ENCODE data around the gene C18orf63.

C18orf63 gene

DNA sequence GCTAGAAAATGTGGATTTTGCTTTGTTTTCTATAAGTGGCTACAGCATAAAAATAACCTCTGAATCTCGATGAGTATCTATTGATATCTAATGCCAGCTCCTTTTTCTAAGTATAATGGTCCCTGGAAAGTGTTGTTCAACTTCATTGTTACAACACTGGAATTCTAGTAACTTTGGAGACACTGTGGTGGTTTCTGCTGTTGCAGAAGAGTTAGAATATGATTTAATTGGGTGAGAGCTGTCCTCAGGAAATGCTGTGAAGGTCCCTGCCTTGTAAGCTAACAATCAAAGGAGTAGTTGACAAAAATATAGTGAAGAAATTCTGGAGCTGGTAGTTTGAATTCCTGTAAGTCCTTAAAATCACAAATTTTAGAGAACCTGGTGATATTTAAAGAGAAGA, 62.1 kb downstream of the C18orf63 start:
- DNase-seq (ENCODE audit: low read depth), result no peak

DNA sequence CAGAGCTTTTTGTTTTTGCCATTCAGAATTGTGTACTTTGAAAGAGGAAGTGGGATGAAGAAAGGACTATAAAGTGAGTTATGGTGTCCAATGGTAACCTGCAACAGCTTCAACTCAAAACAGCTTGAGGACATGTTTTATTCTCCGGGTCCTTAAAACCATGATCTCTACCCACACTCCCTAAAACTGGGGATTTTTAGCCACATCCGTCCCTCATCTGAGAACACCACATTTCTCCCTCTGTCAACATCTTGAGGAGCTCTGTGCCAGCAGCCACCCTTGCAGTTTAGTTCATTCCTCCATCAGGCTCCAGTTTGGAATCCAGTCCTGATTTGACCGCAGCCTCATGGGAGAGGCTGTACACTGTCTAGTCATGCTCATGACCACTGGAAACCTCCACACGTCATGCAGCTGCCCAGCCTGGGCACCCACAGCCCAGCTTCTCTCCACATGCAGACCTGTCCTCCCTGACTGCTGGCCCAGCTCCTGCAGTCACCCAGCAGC, 62.6 kb downstream of the C18orf63 start:
- DNase-seq (ENCODE audit: low read depth), result no peak

DNA sequence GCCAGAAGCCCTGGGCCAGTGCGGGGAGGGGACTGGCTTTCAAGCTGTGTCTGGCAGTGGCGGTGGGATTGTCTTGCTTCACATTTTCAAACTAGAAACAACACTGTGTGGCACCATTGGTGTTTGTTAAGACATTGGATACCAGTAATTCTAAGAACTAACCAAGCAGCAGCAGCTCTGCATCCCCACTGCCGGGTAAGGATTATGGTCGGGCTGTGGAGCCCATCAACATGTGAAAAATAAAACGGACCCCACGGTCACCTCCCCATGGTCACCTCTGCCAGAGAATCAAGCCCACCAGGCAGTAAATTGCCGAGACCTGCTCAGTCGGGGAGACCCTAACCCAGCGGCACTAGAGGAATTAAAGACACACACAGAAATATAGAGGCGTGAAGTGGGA, 65.3 kb downstream of the C18orf63 start:
- DNase-seq (ENCODE audit: low read depth), result no peak

DNA sequence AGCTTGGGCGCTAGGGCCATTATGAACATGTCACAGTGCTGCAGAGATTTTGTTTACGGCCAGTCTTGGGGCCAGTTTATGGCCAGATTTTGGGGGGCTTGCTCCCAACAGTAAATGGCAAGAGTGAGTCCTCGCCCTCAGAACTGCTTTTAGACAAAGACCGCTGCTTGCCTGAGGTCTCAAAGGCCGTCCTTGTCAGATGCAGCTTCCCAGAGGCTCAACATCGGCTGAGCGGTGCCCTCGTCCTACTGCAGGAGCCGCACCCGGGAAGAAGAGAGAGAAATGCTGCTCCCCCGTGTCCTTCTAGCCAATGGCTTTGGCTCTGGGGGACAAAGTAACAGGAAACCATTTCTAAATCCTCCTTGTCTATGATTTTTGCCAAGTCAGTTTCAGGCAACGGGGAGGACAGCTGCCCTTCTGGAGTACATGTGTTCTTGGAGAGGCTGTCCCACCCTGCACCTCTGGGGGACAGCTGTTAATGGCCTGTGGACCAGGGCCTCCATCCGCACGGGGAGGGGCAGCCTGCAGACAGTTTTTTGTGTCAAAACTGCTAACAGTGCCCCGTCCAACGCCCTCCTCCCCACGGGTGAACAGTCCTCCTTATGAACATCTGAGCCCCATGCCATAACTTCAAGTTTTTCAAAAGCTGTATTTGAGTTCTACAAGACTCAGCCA, 66.1 kb downstream of the C18orf63 start:
- DNase-seq (ENCODE audit: low read depth), result no peak

DNA sequence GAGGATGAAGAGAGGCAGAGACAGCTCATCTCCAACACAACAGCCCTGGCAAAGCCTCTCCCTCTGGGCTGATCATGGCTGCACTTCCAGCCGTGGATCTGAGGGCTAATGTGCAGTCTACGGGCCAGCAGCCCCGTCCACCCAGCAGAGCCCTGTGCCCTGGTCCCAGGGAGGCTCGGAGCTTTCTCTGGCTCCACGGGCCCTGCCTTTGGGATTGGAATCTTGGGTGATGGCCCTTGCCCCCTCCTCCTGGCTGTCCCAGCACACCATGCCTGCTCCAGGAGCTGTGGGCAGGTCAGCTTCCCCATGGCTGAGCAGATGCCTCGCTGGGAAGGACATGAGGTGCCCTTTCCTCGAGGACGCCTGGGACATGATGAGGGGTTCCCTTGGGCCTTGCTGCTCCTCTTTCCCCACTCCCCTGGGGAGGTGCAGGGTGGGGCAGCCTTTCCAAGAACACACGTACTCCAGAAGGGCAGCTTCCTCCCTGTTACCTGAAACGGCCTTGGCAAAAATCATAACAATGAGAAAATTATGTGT, 66.9 kb downstream of the C18orf63 start:
- no peak for DNase-seq (ENCODE audit: low read depth)

DNA sequence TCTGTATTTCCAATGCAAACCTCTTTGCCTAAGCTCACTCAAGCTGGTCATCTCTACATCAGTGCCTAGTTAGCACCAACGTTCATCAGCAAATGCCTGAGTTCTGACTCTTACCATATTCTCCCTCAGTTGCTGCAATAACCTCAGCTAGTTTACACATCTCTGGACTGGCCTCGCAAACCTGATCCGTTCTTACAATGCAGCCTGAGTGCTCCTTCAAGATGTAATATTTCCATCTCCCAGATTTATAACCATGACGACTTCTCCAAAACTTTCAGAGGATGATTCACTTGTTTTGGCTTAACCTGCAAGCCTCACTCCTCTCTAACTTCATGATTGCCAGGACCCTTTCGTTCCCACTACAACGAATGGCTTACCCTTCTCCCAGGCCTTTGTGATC, 71.7 kb downstream of the C18orf63 start:
- DNase-seq (ENCODE audit: low read depth), result no peak

DNA sequence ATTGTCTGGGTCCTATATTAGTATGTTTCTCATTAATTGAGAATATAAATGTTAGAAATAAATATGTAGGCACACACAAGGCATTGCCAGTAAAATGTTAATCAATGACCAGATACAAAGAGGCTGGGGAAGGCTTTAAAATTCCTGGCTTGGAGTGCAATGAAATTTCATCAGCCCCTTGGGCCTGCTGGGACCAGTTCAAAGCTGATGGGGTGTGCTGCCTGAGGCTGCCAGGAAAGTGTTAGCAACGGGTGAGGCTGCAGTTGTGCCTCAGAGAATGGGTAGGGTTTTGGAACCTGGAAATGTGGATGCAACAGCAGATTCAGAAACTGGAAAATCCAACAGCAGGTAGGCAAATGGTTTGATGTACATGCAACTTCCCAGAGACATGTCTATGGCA, 72.6 kb downstream of the C18orf63 start:
- no peak for DNase-seq (ENCODE audit: low read depth)

DNA sequence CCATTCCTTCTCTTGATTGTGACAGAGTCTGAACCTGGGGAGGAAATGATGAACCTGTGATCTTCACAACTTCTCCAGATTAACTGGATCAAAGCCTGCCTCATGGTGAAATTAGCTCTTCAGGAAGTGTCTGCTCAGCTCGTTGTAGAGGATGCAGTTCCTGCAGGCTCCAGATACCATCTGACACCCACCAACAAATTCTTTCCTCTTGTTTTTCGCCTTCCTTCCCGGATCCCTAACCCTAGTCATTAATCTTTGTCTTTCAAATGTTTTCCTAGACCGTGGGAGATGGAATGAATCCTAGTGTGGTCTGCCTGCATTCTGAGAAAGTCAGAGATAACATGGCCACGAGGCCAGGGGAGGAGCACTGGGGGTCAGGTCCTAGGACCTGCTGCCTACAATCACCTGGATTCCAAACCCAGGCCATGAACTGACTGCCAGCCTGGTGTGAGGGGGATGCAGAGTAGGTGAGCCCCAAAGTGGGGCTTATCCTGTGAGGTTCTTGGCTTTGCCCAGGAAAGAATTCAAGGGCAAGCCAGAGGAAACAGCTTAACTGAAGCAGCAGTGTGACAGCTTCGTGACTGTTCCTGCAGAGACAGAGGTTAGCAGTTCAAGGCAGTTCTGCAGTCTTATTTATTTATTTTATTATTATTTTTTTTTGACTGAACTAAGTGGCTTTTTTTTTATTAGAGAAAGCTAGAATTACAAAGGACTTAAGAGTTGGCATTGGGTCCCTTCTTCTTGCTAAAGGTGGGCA, 73.7 kb downstream of the C18orf63 start:
- no peak for DNase-seq (ENCODE audit: low read depth)

DNA sequence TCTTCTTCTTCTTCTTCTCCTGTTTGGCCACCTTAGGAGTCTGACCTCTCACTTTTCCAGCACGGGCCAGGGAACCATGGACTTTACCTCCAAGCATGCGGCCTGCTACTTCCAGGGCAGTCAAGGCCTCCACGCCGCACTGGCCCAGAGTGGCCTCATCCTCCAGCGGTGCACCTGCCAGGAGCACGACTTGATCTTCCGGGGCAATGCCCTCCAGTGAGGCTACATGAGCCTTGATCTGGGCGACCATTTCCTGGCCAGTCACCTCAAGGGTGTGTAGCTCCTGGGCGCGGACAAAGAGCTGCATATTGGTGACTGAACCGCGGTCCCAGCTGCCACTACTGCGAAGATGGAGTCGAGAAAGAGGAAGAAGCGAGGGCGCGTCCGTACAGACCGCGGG, 74.4 kb downstream of the C18orf63 start:
- no peak for DNase-seq (ENCODE audit: low read depth)

DNA sequence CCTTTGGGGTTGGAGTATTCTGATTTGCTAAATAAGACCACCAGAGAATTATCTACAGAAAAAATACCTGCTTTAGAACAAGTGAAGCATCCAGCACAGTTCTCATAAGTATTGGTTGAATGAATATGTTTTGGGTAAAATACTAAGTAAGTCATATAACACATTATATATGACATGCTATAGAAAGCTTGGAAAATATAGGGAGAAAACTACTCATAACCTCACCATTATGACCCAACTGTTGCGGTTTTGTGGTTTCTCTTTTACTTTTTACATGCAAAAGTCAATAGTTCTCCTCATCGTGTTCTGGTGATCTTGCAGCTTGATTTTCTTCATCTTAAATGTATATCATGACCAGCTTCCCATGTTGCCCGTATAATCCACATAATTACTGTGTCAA, 75.3 kb downstream of the C18orf63 start:
- no peak for DNase-seq (ENCODE audit: low read depth)

DNA sequence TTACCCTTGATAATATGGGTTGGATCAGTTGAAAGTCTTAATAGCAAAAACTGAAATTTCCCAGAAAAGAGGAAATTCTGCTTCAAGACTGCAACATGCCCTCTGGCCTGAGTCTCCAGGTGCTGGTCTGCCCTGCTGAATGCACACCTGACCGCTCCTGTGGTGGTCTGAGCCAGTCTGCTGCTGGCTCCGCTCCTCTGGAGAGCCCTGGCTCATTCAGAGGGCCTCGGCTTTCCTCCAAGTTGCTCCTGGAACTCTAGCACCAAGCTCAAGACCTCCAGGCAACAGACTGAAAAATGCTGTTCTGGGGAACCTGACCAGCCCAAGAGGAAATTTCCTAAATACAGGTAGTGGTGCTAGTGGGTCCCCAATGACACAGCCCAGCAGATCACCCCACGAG, 76.7 kb downstream of the C18orf63 start:
- no peak for DNase-seq (ENCODE audit: low read depth)

DNA sequence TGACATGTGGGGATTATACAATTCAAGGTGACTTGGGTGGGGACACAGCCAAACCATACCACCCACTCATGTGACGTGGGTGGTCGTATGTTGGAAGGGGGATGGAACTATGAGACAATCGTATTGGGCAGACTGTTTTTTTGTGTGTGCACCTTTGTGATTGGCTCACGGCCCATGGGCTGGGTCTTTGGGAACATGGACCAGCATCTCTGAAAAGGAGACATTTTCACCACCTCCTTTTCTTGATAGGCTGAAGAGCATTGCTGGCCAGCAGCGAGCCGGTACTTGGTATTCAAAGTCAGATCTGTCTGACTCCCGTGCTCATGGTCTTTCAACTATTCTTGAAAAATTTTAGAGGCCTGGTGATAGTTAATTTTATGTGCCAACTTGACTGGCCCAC, 79.4 kb downstream of the C18orf63 start:
- DNase-seq (ENCODE audit: low read depth), result no peak

DNA sequence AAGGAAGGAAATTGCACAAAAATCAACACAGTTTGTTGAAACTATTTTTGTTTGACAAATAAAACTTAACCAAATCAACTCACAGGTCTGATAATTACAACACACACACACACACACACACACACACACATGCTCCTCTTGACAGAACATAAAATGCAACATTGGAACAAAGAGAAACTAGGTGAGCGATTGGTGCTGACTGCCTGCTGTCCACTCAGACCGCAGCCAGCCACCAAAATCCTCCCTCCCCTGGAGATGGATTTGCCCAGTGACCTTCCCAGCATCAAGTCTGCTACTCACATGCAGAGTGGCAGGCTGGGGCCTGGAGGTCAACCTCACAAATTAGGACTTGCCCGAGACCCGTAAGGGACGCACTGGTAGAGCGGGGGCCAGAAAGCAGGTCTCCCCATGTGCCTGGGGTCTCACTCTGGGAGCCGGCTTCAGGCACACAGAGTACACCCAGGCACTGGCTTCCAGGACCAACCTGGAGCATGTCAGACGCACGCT, 80.1 kb downstream of the C18orf63 start:
- DNase-seq (ENCODE audit: low read depth), result no peak

DNA sequence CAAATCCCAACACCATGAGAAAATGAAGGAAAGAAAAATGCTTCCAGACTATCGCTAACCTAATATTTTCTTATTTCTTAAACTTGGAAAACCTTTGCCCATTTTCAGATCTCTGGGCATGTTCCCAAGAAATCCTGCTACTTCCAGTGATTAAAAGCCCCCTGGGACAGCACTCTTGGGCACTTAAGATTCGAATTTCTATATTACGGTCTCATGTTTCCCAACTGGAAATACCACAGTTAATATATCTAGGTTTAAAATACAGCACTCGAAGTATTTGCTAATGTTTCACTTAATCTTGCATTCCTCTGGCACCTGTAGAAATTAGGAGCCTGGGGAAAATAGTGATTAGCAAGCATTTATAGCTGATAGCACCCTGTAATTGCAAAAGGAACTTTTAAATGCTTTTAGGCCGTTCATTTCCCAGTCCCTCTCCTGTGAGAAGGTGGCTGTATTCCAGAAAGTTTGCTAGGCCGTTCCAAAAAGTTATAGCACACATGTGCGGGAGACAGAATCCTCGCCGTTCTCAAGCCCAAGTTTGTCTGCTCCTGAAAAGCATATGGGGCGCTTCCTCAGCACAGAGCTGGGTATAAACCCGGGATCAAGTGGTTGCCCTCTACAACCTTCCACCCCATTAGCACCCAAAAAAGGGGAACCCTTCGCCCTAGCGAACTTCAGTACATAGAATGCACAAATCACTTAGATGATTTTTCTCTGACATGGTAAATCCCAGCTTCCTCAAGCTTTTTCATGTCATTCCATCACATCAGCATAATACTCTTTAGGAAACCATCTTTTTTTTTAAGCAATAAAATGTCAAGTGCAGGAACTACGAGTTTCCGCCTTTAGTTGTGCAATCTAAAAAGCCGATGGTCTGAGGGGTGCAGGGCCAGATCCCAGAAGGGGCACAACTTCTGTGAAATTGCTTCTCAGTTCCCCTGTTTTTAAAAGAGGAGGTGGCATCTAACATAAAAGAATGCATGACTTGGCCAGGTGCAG, 80.8 kb downstream of the C18orf63 start:
- DNase-seq (ENCODE audit: low read depth), result no peak

DNA sequence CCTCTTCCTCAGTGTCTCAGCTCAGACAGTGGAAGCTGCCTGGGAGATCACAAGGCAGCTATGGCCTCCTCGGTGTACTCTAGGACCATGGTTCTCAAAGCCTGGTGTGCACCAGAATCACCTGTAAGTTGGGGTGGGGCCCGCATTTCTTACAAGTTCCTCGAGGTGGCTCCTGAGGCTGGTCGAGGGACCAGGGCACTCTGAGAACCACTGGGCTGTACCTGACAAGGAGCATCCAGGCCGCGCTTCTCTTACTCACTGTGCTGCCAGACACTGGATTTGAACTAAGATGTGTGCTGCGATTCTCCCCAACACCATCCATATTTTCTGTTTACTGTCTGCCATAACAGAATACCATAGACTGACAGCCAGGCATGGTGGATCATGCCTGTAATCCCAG, 81.9 kb downstream of the C18orf63 start:
- no peak for DNase-seq (ENCODE audit: low read depth)

DNA sequence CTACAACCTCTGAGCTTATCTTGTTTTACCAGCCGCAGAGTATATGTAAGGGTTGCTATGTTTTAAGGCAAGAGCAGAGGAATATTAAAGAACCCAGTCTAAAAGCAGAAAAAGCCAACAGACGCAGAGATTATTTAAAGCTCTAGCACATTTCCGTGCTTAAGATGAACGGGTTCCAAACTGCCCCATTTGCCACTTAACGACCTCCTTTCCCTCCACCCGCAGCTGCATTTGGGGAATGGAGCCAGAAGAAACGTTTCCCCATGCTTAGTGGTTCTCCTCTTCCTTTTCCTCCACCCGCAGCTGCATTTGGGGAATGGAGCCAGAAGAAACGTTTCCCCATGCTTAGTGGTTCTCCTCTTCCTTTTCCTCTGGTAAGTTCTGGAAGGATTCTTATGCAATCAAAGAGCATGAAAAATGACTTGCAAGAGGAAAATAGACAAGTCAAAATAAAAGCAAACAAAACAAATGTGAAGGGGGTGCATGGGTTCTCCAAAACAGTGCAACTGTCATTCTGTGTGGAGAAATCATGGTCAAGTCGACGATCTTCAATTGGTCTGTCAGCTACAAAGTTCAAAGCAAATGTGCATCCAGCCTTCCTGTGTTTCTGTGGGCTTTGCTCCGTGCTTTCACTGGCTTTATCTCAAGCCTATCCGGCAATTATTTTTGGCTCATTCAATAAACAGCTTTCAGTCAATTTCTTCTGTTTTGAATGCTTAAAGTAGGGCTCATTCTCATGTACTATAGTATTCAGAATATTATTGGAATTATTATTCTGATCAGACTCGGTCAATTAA, 83.7 kb downstream of the C18orf63 start:
- DNase-seq (ENCODE audit: low read depth), result no peak

DNA sequence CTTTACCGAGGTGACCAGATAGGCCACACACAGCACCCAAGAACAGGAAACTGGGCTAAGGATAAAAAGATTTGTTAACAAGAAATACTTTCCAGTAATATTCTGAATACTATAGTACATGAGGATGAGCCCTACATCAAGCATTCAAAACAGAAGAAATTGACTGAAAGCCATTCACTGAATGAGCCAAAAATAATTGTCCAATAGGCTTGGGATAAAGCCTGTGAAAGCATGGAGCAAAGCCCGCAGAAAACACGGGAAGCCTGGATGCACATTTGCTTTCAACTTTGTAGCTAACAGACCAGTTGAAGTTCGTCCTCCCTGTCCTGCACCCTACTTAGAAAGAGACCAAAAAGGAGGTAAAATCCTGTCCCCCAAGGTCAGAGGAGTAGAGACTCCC, 85.2 kb downstream of the C18orf63 start:
- DNase-seq (ENCODE audit: low read depth), result no peak

DNA sequence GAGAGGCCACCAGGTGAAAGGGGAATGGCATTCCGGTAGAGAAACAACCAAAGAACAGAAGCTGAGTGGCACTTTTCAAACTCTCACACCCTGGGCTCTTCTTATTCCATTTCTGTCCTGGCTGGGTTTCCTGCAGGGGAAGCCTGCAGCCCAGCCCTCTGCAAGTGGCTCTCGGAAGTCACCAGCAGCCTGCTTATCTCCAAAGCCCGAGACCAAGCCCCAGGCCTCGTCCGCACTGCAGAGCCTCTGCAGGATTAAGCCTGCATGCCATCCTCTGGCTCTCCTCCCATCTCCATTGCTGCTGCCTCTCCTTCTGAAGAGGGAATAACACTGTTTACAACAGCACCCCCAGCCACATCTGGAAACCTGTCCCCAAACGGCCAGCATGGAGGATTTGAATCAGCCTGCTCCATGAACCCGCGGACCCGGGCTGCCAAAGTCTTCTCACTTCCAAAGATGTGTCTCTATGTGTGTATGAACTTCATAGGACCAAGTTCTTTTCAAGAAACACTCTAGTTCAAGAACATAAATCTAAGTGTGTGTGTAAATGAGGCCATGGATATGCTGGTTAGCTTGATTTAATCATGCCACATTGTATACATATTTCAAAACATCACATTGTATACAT, 87.3 kb downstream of the C18orf63 start:
- DNase-seq (ENCODE audit: low read depth), result no peak

DNA sequence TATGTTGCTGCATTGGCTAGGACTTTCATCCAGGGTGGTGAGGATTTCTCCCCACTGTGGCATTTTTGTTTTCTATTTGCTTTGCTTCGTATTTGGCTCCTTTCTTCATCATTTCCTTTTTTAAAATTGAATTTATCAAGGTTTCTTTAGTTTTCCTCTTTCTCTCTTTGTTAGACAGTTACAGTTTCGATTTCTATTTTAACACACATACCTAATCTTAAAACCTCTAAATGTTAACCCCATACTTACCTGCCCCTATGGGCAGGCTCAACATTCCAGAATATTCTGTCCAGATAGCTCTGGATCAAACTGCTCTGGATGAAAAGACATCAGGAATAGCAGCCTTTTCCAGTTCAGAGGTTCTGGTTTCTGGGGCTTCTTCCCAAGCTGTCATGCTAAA, 92.2 kb downstream of the C18orf63 start:
- no peak for DNase-seq (ENCODE audit: low read depth)

All from CMK (cell line).